Adrenal gland (tissue), 19 donors: ENCODE measurements around the gene BANF2. TPM values are rescaled to one million over a fixed set of nuclear protein-coding genes. Genes with fewer than 3 reads are reported as not detected.

Source experiments
- DNase-seq, 7 donors: peaks; one replicate each; pipeline ENCODE4 v3.0.0-alpha.2; 2019 to 2020
- H3K27ac ChIP-seq, 5 donors: fragments of 200-600 bp; sonication (generic) in 4 of 5; 1 replicate in 3 of 5; 2 replicates in 2 of 5; pipeline versions ENCODE4 v1.5.1 to v1.8.0; 2016 to 2020; ENCODE audit warnings: mild to moderate bottlenecking in 1 of 5
- H3K27me3 ChIP-seq: fragments of 200-600 bp; 2 replicates; pipeline ENCODE4 v1.8.0; 2021
- H3K36me3 ChIP-seq, 2 donors: fragments of 200-600 bp; replicated peaks in 1 of 2; 1 replicate in 1 of 2; 2 replicates in 1 of 2; pipeline versions ENCODE4 v1.5.1 to v1.8.0; 2018 to 2022
- H3K4me1 ChIP-seq, 2 donors: fragments of 200-600 bp; replicated peaks in 1 of 2; 1 replicate in 1 of 2; 2 replicates in 1 of 2; pipeline versions ENCODE4 v1.5.1 to v1.8.0; 2018 to 2021
- H3K4me3 ChIP-seq, 4 donors: fragments of 200-600 bp; sonication (generic) in 3 of 4; one replicate each; pipeline ENCODE4 v1.5.1; 2016 to 2018
- H3K9me3 ChIP-seq, 3 donors: fragments of 200-600 bp; sonication (generic) in 1 of 3; replicated peaks in 1 of 3; 1 replicate in 2 of 3; 2 replicates in 1 of 3; pipeline versions ENCODE4 v1.5.1 to v1.8.0; 2016 to 2021
- CTCF ChIP-seq, 6 experiments: fragments of 450-650 bp in 4 of 6; fragments of 200-600 bp in 2 of 6; sonication (generic) in 1 of 6; IDR thresholded peaks; 1 replicate in 5 of 6; 2 replicates in 1 of 6; pipeline versions ENCODE4 v1.5.1 to v1.8.0; 2016 to 2021; ENCODE audit warnings: antibody characterized with exemption in 6 of 6, mild to moderate bottlenecking in 2 of 6, moderate library complexity in 1 of 6
- POLR2A ChIP-seq, 2 donors: fragments of 450-650 bp; IDR thresholded peaks; one replicate each; pipeline ENCODE4 v1.6.1; 2017; ENCODE audit warnings: antibody characterized with exemption in 2 of 2, mild to moderate bottlenecking in 2 of 2, moderate library complexity in 1 of 2
- WGBS, 4 donors: extraction: QIAGEN DNeasy Blood & Tissue Kit in 2 of 4; methylation state at CpG; one replicate each; pipeline versions ENCODE4 v1.1.5 to v1.1.7; 2013 to 2017; 5-methylcytosine and 5-hydroxymethylcytosine counted together
- intact Hi-C, 2 donors: fragments of 100-400 bp; cut with DNase I; formaldehyde crosslinking; loops; one replicate each; pipeline versions ENCODE4 v1.14.1 to v1.15.0; 2022 to 2023
- long read RNA-seq, 10 donors: library from polyadenylated mRNA in 3 of 10; unstranded in 2 of 10; stranded (forward) in 1 of 10; transcript quantifications; one replicate each; pipeline ENCODE4 v2.0.0 and lab custom pipeline, GENCODE V29; 2021 to 2026
- polyA plus RNA-seq, 3 donors: library from polyadenylated mRNA; stranded (reverse); fragments of 200-250 nt in 2 of 3; fragments of 350-450 nt in 1 of 3; fragmentation: Illumina TruSeq in 1 of 3; extraction: RNeasy Lipid Tissue Mini Kit (QIAGEN cat#74804) in 1 of 3; gene quantifications; one replicate each; pipeline ENCODE4 v1.2.3, GENCODE V29; 2013 to 2014
- total RNA-seq, 9 donors: library from RNA; depleted of rRNA in 4 of 9; stranded (reverse); fragments of >200 nt in 4 of 9; fragments of 120-200 nt in 1 of 9; fragmentation: NEBNext Ultra II Directional in 1 of 9; extraction: Animal tissue kit (Norgen Biotek cat#: 25700) in 1 of 9; gene quantifications; one replicate each; pipeline versions ENCODE4 v1.1.0 to v1.2.4, GENCODE V29; 2013 to 2023
- donor health status: healthy with polysubstance abuse.
- donor health status: Bipolar disorder and iron deficiency.
- donor health status: DM: yes; HTN: yes; CAD: no.
- donor health status: DM: no; HTN: no; CAD: no.
- donor health status: DM: no; HTN: no; CAD: no.
- donor health status: DM: yes; HTN: yes; CAD: no.

The BANF2 gene
- total RNA-seq, result not detected
- polyA plus RNA-seq, result not detected
- long read RNA-seq, donor 1, result 0 reads
- long read RNA-seq, donor 2, result 0 reads
- long read RNA-seq, donor 3, result 0 reads
- long read RNA-seq, donor 4, result 0 reads
- long read RNA-seq, donor 5, result 0 reads
- long read RNA-seq, donor 6, result 0 reads
- long read RNA-seq, donor 7, result 0 reads
- long read RNA-seq, donor 8, result 0 reads
- long read RNA-seq, donor 9, result 0 reads
- long read RNA-seq, donor 10, result 0 reads

GRCh38 chr20:17699931-17700351 is at the start of gene BANF2:
Gene BANF2, plus strand, starts transcription at chr20:17699966. Its CDS starts 25,060 bp downstream, at chr20:17725026.
- WGBS, 4 donors, result 61 to 100% (median 67%) methylated on average over 1 to 3 of the region's 3 CpGs

GRCh38 chr20:17650301-17651128 is 49.3 kb upstream of the BANF2 start:
- 38 to 58% (median 55%) methylated on average over 9 to 12 of the region's 12 CpGs for WGBS, 4 donors
- Histone ChIP-seq H3K27me3 (no peaks in the 10 kb centered on the region), H3K36me3 (peaks cover 0 to 8% of the 10 kb centered on the region in 2 donors), H3K27ac (peak overlapping the region in 1 of 5 donors; percentile 6), H3K9me3 (no peaks in the 10 kb centered on the region), H3K4me3 (no peak overlapping the region), H3K4me1 (peaks cover 42 to 58% of the 10 kb centered on the region in 2 donors)
- TF ChIP-seq POLR2A (IDR thresholded peaks at IDR 0.05), result no peak
- no peak for TF ChIP-seq CTCF (IDR thresholded peaks at IDR 0.05)
- intact Hi-C loops, result no loop called here
- DNase-seq, result peak in 1 of 7 donors; percentile 14

More at GRCh38 chr20:17699931-17700351, at the start of gene BANF2:
- H3K4me1 ChIP-seq, result no peaks in the 10 kb centered on the region
- H3K36me3 ChIP-seq, result no peaks in the 10 kb centered on the region
- no peak for DNase-seq
- intact Hi-C loops, result no loop called here
- H3K27ac ChIP-seq, result no peak within 1 kb of the TSS
- no peak within 1 kb of the TSS for H3K4me3 ChIP-seq
- no peaks in the 10 kb centered on the region for H3K9me3 ChIP-seq
- TF ChIP-seq CTCF (IDR thresholded peaks at IDR 0.05) (no peak), POLR2A (IDR thresholded peaks at IDR 0.05) (no peak)
- H3K27me3 ChIP-seq, result no peaks in the 10 kb centered on the region

- Histone ChIP-seq H3K36me3 (peaks cover 0 to 8% of the 10 kb centered on the region in 2 donors), H3K4me3 (no peak overlapping the region), H3K27ac (peak overlapping the region in 1 of 5 donors; percentile 1), H3K27me3 (no peaks in the 10 kb centered on the region), H3K4me1 (peaks cover 39 to 55% of the 10 kb centered on the region in 2 donors), H3K9me3 (no peaks in the 10 kb centered on the region)
- TF ChIP-seq CTCF (IDR thresholded peaks at IDR 0.05), result no peak
- no peak for TF ChIP-seq POLR2A (IDR thresholded peaks at IDR 0.05)
- 46 to 53% (median 50%) methylated on average over 11 of the region's 11 CpGs for WGBS, 4 donors
- peak in 1 of 7 donors; percentile 17 for DNase-seq
- intact Hi-C loops, result no loop called here
These were observed 48.5 kb upstream of the BANF2 start for GRCh38 chr20:17651129-17651759.
